HFF-Myc (cell line): ENCODE data around the gene KDELR1.

ENCODE experiments used
- DNase-seq: peaks from one replicate; pipeline ENCODE4 v3.0.0-alpha.2; 2011; ENCODE audit warnings: low read depth; ENCODE audit errors: extremely low read depth
- H3K4me3 ChIP-seq: replicated peaks from 2 replicates; pipeline ENCODE4 v1.5.1; 2011; ENCODE audit warnings: low read depth, mild to moderate bottlenecking, control low read depth, low read length
- CTCF ChIP-seq: IDR thresholded peaks from 2 replicates; pipeline ENCODE4 v1.5.1; 2012; ENCODE audit warnings: mild to moderate bottlenecking, low read depth, low read length, control low read depth; ENCODE audit errors: missing control alignments

Gene KDELR1

GRCh38 chr19:48391100-48392005 lies at the start of gene KDELR1:
TSS of gene KDELR1 (minus strand) at chr19:48391551. CDS start at chr19:48391358, 193 bp downstream.
- peak; percentile 93 for TF ChIP-seq CTCF
- H3K4me3 ChIP-seq: peak within 1 kb of the TSS; percentile 97
- DNase-seq: no peak

- H3K4me3 ChIP-seq: no peak overlapping the region
- TF ChIP-seq CTCF: no peak
- no peak for DNase-seq
Measured at GRCh38 chr19:48436586-48436985, 45.2 kb upstream of the KDELR1 start.

- DNase-seq: no peak
- H3K4me3 ChIP-seq: no peak overlapping the region
- no peak for TF ChIP-seq CTCF
Measured at GRCh38 chr19:48433337-48433736, 42.0 kb upstream of the KDELR1 start.

GRCh38 chr19:48428670-48429069 lies 37.3 kb upstream of the KDELR1 start:
- TF ChIP-seq CTCF: no peak
- no peak overlapping the region for H3K4me3 ChIP-seq
- no peak for DNase-seq

GRCh38 chr19:48424694-48425219 lies 33.4 kb upstream of the KDELR1 start:
- no peak for TF ChIP-seq CTCF
- DNase-seq: no peak
- no peak overlapping the region for H3K4me3 ChIP-seq

GRCh38 chr19:48421548-48421947 lies 30.2 kb upstream of the KDELR1 start:
- no peak overlapping the region for H3K4me3 ChIP-seq
- TF ChIP-seq CTCF: no peak
- DNase-seq: no peak
